T-helper 22 cell (primary cell): ENCODE data around the gene RTN4R.

Source experiments
- DNase-seq: peaks from one replicate; pipeline ENCODE4 v3.0.0-alpha.2; 2020; ENCODE audit warnings: low read depth

The RTN4R gene

GRCh38 chr22:20241579-20242392, 26.3 kb downstream of the RTN4R start:
- DNase-seq, result no peak

- no peak for DNase-seq
Measured at GRCh38 chr22:20240900-20241299, 27.2 kb downstream of the RTN4R start.

- DNase-seq, result no peak
Measured at GRCh38 chr22:20240447-20240764, 27.7 kb downstream of the RTN4R start.

GRCh38 chr22:20239676-20240446, 28.3 kb downstream of the RTN4R start:
- DNase-seq, result no peak

GRCh38 chr22:20238901-20239675, 29.0 kb downstream of the RTN4R start:
- no peak for DNase-seq

GRCh38 chr22:20238536-20238900, 29.6 kb downstream of the RTN4R start:
- DNase-seq, result peak; percentile 18

- peak; percentile 28 for DNase-seq
Measured at GRCh38 chr22:20237480-20238440, 30.4 kb downstream of the RTN4R start.

GRCh38 chr22:20236052-20236717, 31.9 kb downstream of the RTN4R start:
- DNase-seq, result no peak

GRCh38 chr22:20235389-20235991, 32.6 kb downstream of the RTN4R start:
- no peak for DNase-seq

- DNase-seq, result no peak
Measured at GRCh38 chr22:20234760-20235388, 33.2 kb downstream of the RTN4R start.

GRCh38 chr22:20234314-20234682, 33.8 kb downstream of the RTN4R start:
- no peak for DNase-seq

GRCh38 chr22:20233351-20234313, 34.5 kb downstream of the RTN4R start:
- DNase-seq, result no peak

GRCh38 chr22:20232781-20233180, 35.3 kb downstream of the RTN4R start:
- no peak for DNase-seq

- DNase-seq, result no peak
Measured at GRCh38 chr22:20232237-20232598, 35.9 kb downstream of the RTN4R start.

- no peak for DNase-seq
Measured at GRCh38 chr22:20231514-20232236, 36.4 kb downstream of the RTN4R start.

GRCh38 chr22:20230777-20231420, 37.2 kb downstream of the RTN4R start:
- no peak for DNase-seq

GRCh38 chr22:20229916-20230775, 38.0 kb downstream of the RTN4R start:
- DNase-seq, result no peak
